Measurements from ENCODE around the gene GRB14. TPM values are rescaled to one million over a fixed set of nuclear protein-coding genes. Genes with fewer than 3 reads are reported as not detected.

Gene GRB14
- total RNA-seq, 2 donors from 2014 or later: 22.7 to 27.5 TPM

- no peak for TF ChIP-seq POLR2A (IDR thresholded peaks at IDR 0.05)
- no peak for TF ChIP-seq CTCF (IDR thresholded peaks at IDR 0.05)
- Histone ChIP-seq H3K36me3 (replicated peaks in 1 of 2; ENCODE audit: insufficient read depth in 1 of 2, low read depth in 2 of 2) (no peaks in the 10 kb centered on the region), H3K4me1 (no peaks in the 10 kb centered on the region), H3K27ac (no peak overlapping the region), H3K9me3 (no peaks in the 10 kb centered on the region), H3K4me3 (no peak overlapping the region), H3K27me3 (no peaks in the 10 kb centered on the region)
- intact Hi-C loops (cut with DNase I): no loop called here
- no peak for ATAC-seq
- DNase-seq: no peak
Observed at GRCh38 chr2:164593959-164594358, 27.3 kb downstream of the GRB14 start.

- intact Hi-C loops (cut with DNase I): no loop called here
- H3K4me1 ChIP-seq: no peaks in the 10 kb centered on the region
- H3K27me3 ChIP-seq: no peaks in the 10 kb centered on the region
- ATAC-seq: no peak
- no peak overlapping the region for H3K27ac ChIP-seq
- TF ChIP-seq CTCF (IDR thresholded peaks at IDR 0.05): no peak
- TF ChIP-seq POLR2A (IDR thresholded peaks at IDR 0.05): no peak
- WGBS, 2 donors: 77 to 88% methylated on average over 4 of the region's 4 CpGs
- H3K4me3 ChIP-seq: no peak overlapping the region
- no peaks in the 10 kb centered on the region for H3K36me3 ChIP-seq (replicated peaks in 1 of 2; ENCODE audit: insufficient read depth in 1 of 2, low read depth in 2 of 2)
- no peaks in the 10 kb centered on the region for H3K9me3 ChIP-seq
- DNase-seq: no peak
Observed at GRCh38 chr2:164593541-164593940, 27.7 kb downstream of the GRB14 start.

- no peaks in the 10 kb centered on the region for H3K36me3 ChIP-seq (replicated peaks in 1 of 2; ENCODE audit: insufficient read depth in 1 of 2, low read depth in 2 of 2)
- intact Hi-C loops (cut with DNase I): no loop called here
- TF ChIP-seq POLR2A (IDR thresholded peaks at IDR 0.05): no peak
- no peak for TF ChIP-seq CTCF (IDR thresholded peaks at IDR 0.05)
- DNase-seq: no peak
- 89 to 92% methylated on average over 2 of the region's 2 CpGs for WGBS, 2 donors
- no peak overlapping the region for H3K27ac ChIP-seq
- no peaks in the 10 kb centered on the region for H3K4me1 ChIP-seq
- H3K27me3 ChIP-seq: no peaks in the 10 kb centered on the region
- ATAC-seq: no peak
- no peak overlapping the region for H3K4me3 ChIP-seq
- no peaks in the 10 kb centered on the region for H3K9me3 ChIP-seq
Observed at GRCh38 chr2:164589522-164589921, 31.8 kb downstream of the GRB14 start.

- Histone ChIP-seq H3K4me1 (no peaks in the 10 kb centered on the region), H3K9me3 (no peaks in the 10 kb centered on the region), H3K36me3 (replicated peaks in 1 of 2; ENCODE audit: insufficient read depth in 1 of 2, low read depth in 2 of 2) (no peaks in the 10 kb centered on the region), H3K4me3 (no peak overlapping the region), H3K27ac (no peak overlapping the region), H3K27me3 (no peaks in the 10 kb centered on the region)
- ATAC-seq: no peak
- 85 to 92% methylated on average over 3 of the region's 3 CpGs for WGBS, 2 donors
- TF ChIP-seq POLR2A (IDR thresholded peaks at IDR 0.05): no peak
- TF ChIP-seq CTCF (IDR thresholded peaks at IDR 0.05): no peak
- intact Hi-C loops (cut with DNase I): no loop called here
- DNase-seq: no peak
Observed at GRCh38 chr2:164581050-164581449, 40.2 kb downstream of the GRB14 start.

GRCh38 chr2:164574931-164575330, 46.4 kb downstream of the GRB14 start:
- Histone ChIP-seq H3K27ac (no peak overlapping the region), H3K27me3 (no peaks in the 10 kb centered on the region), H3K36me3 (replicated peaks in 1 of 2; ENCODE audit: insufficient read depth in 1 of 2, low read depth in 2 of 2) (no peaks in the 10 kb centered on the region), H3K9me3 (no peaks in the 10 kb centered on the region), H3K4me1 (peaks cover 12% of the 10 kb centered on the region), H3K4me3 (no peak overlapping the region)
- DNase-seq (no peak), ATAC-seq (no peak)
- no peak for TF ChIP-seq POLR2A (IDR thresholded peaks at IDR 0.05)
- TF ChIP-seq CTCF (IDR thresholded peaks at IDR 0.05): peak in 3 of 7 experiments; percentile 8 to 28 (median 21)
- intact Hi-C loops (cut with DNase I): no loop called here
- WGBS, 2 donors: 48 to 60% methylated on average over 1 of the region's 1 CpG
